ENCODE measurements around the gene TCF3.

TCF3 gene

DNA sequence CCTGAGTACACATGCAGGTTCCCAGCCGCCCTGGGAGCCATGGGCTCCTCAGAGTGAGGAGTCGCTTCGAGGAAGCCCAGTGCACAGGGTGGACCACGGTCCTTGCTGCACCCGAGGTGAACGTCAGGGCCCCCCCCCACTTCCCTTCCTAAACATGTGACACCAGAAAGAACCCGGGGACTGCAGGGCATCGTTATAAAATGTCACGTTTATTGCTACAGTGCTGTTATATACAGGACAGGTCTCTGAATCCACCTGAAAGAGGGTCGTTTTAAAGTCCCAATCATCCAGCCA, 43.4 kb downstream of the TCF3 start:
- no peak for DNase-seq

DNA sequence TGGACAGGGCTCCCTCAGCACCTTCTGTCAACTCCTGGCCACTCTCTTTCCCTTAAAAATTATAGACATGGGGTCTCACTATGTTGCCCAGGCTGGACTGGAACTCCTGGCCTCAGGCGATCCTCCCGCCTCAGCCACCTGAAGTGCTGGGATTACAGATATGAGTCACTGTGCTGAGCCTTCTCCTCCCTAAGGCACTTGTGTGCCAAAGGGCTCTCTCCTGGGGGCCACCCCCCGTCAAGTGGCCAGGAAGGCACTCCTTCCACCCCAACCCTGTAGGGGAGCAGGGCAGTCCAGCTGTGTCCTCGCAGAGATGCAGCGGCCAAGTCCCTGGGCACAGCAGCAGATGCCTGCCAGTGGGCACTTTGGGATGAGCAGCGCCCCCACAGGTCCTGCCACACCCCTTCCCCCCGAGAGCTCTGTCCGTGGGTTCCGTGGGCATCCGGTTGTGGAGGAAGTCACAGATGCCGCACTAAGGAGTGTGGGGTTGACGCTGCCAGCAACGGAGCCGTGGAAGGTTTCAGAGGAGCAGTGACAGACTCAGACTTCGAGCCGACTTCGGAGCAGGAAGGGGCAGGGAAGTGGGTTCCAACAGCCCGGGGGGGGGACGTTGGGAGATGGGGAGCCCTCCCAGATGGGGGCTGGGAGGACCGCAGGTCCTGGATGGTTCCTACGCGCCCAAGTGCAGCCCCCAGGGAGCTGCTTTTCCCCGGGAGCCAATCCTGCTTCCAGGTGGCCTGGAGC, 43.9 kb downstream of the TCF3 start:
- no peak for DNase-seq

DNA sequence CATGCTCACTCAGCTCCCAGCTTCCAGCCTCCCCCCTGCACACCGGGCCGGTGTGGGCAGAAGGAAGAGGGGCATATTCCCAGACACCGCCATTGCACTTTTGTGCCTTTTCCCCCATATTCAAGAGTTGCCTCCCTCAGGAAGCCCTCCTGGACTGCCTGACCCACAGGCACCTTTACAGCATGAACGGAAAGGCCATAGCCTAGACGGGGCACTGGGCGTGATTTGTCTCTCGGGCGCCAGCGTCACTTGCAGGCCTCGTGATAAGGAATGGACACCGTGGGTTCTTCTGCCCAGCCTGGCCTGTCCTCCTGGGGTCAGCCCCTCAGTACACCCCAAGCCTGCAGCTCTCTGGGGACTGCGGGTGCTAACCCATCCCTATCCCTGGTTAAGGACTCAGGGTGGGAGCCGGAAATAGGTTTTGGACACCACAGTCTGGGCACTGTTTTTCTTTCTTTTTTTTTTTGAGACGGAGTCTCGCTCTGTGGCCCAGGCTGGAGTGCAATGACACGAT, 46.2 kb downstream of the TCF3 start:
- DNase-seq, result no peak

DNA sequence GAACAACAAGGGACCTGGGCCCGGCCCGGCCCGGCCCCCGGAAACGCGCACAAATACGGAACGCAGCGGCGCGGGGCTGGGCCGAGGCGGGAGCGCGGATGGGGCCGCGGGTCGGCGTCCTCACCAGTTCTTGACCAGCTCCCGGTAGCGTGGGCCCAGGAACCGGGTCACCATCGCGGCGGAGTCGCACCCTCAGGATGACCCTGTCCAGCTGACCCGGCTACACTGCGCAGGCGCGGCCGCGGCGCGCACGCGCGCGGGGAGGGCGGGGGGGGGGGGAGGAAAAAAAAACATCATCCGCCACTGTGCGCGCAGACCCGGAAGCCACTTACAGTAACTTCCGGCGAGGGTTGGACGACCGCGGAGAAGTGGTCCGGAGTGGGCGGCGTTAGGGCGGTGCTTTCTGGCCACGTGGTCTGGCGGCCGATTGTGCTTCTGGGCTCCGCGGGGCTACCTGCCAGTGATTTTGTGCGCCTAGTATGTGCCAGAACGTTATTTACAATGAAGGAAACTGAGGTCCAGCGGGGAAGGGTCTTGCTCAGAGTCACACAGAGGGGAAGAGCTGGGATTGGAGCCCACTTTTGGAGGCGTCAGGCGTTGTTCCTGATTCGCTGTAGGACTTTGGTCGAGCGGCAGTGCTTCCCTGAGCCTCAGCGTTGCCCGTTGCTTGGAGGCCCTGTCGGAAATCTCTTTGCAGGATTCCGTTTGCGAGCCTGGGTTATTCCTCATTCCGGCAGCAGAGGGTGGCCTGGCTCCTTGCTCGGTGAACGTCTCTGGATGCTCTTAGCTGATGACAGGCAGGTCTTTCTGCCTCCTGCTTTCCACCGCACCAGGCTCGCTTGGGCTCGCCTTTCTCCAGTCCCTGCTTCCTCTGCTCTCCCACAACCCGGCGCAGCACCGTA, 46.9 kb downstream of the TCF3 start, which contains the start of gene UQCR11:
UQCR11 (minus strand) TSS at position 227 of the 902 bp plus-strand sequence; CDS start at position 174, 53 bp downstream.
- peak; percentile 91 to 96 for DNase-seq

DNA sequence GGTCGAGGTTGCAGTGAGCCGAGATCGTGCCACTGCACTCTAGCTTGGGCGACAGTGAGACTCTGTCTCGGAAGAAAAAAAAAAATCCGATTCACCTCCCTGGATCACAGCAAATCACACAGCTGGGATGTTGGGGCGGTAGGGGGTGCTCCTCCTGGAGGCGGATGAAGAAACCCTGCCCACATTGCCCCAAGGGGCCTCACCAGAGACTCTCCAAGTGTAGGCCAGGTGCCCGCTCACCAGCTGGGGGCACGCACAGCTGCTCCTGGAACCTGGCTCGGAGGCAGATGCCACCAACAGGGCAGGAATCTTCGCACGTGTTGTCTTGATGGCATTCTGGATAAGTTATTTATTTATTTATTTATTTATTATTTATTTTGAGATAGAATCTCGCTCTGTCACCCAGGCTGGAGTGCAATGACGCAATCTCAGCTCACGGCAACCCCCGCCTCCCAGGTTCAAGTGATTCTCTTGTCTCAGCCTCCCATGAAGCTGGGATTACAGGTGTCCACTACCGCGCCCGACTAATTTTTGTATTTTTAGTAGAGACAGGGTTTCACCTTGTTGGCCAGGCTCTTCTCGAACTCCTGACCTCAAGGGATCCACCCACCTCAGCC, 50.2 kb downstream of the TCF3 start:
- DNase-seq, result no peak

DNA sequence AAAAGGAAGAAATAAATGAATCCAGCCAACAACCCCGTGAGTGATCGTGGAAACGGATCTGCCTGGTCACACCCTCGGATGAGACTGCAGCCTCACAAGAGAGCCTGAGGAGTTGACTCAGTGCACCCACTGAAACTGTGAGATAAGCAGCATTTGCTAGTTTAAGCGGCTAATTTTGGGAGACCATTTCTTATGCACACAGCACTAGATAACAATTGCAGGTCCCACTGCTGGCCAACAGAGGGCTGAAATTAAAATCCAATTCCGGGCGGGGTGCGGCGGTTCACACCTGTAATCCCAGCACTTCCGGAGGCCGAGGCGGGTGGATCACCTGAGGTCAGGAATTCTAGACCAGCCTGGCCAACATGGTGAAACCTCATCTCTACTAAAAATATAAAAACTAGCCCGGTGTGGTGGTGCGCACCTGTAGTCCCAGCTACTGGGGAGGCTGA, 50.8 kb downstream of the TCF3 start:
- no peak for DNase-seq

DNA sequence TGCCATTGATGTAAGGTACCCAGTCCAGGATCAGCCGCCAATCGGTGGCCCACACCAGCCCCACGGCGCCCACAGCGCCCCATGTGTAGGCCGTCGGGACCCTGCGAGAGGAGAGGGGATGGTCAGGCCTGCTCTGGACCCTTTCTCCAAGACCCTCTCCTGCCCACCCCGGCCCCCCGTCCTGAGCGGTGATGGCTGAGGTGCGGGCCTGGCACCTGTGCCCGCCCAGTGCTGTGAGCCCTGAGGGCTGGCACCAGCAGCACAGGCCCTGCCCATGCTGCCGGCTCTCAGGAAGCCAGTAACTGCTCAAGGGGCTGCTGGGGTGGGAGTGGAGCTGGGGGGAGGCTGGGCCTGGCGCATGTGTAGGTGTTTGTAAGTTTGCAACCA, 53.0 kb downstream of the TCF3 start:
- no peak for DNase-seq

DNA sequence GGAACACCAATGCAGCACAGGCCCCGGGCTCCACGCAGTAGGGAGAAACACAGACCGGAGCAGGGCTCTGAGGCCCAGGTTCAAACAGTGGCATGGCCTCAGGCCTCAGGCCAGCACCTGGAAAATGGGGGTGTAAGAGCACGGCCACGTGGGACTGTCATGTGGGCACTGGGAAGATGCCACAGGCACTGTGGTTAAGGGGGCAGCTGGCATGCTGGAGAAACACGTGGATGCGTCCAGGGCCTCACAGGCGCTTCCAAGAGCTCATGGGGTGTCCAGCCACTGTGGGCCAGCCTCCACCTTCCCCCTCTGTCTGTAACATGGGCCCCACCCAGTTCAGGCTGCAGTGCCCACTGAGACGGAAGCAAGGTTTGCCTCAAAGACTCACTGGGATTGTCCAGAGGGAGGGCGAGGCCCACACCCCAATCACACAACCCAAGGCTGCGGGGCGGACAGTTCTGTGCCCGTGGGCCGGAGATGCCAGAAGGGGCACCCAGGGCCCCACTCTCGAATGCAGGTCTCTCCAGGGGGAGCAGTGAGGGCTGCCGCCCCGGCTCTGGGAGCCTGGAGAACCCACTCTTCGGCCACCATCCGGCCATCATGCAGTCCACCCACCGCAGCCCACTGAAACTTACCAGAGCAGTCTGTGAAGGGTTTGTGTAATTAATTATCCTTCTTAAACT, 53.5 kb downstream of the TCF3 start:
- DNase-seq, result no peak

DNA sequence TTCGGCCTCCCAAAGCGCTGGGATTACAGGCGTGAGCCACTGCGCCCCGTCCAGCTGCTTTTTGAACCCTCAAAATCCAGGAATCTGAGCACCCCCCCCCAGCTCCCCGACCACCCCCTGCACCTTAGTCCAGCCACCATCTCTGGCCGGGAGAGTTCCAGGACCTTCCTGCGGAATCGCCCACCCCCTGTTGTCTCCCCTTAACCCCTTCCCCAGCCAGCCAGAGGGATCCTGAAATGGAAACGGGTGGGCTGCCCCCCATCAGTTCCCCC, 59.0 kb downstream of the TCF3 start:
- no peak for DNase-seq

DNA sequence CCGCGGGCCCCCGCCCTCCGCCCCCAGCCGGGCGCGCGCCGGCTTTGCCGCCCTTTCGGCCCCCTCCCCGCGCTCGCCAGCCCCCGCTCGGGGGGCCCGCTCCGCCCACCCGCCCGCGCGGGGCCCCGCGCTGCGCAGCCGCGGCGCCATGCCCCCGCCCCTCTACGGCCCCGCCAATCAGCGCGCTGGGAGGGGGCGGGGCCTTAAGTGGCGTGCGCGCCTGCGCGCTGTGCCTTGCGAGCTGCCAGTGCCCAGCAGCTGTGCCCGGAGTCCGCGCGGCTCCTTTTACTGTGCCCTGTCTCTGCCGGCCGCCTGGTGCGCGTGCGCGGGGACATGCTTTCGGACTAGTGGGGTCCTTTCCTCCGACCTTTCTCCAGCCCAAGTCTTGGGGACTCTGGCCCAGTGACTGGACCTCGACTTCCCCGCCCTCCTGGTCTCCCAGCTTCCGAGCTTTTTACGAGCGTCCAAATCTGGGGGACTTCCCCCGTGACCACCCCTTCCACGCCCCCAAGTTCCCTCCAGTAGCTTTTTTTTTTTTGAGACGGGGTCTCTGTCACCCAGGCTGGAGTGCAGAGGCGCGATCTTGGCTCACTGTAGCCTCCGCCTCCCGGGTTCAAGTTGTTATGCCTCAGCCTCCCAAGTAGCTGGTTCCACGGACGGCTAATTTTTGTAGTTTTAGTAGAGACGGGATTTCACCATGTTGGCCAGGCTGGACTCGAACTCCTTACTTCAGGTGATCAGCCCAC, 59.5 kb downstream of the TCF3 start, which contains the start of gene MBD3:
MBD3 (minus strand) TSS at position 111 of the 746 bp plus-strand sequence. CDS start 234 bp downstream, outside the sequence.
- DNase-seq, result peak; percentile 93 to 96

DNA sequence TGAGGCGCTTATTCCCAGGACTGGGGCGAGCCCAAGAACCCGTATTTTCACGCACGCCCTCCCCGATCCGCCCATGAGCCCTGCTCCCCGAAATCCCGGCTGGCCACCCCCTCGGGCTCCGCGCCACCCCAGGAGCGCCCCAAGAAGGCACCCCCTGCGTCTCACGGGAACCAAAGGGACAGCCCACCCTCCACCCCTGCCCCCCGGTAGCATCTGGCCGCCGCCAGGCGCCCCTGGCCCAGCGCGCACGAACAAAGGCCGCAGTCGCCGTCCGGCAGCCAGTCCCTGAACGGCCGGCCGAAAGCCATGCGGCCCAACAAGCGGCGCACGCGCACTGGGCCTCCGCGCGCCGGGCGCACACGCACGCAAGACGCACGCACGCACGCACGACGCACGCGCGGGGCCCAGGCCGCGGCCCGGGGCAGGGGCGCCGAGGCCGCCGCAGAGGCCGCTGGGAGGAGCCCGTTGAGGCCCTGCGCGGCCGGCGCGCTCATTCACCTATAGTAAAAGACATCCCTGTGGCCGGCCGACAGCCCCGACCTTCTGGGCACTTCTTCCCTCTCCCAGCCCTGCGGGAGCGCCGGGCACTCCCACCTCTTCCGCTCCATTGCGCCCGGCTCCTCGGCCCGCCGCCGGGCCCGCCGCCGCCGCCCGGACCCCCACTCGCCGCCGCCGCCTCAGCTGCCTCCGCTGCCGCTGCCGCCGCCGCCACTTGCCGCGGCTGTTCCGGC, 60.2 kb downstream of the TCF3 start:
- DNase-seq, result peak; percentile 67 to 87

DNA sequence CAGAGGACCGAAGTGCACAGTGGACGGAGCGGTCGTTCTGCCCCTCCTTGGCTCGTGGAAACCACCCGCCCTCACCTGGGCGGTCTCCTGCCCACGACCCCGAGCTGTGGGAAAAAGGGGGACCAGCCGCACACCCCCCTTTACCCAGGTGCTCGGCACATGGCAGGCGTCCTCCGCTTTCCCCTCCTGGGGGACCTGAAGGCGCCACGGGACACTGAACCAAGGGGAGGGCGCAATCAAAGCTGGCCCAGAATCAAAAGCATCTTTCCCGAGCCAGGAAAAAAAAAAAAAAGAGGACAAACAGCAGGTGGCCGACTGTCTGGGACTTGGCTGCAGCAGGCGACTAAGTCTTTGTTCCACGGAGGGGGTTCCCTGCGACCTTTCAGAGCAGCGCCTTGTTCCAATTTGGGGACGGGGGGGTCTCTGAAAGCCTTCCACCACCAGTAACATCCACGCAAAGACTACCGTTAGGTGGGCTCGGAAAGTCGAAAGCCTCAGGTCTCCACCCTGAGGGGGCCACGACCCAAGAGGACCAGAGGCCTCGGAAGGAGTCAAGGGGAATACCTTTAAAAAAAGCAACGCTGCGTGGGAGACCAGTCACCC, 60.9 kb downstream of the TCF3 start:
- DNase-seq, result no peak

DNA sequence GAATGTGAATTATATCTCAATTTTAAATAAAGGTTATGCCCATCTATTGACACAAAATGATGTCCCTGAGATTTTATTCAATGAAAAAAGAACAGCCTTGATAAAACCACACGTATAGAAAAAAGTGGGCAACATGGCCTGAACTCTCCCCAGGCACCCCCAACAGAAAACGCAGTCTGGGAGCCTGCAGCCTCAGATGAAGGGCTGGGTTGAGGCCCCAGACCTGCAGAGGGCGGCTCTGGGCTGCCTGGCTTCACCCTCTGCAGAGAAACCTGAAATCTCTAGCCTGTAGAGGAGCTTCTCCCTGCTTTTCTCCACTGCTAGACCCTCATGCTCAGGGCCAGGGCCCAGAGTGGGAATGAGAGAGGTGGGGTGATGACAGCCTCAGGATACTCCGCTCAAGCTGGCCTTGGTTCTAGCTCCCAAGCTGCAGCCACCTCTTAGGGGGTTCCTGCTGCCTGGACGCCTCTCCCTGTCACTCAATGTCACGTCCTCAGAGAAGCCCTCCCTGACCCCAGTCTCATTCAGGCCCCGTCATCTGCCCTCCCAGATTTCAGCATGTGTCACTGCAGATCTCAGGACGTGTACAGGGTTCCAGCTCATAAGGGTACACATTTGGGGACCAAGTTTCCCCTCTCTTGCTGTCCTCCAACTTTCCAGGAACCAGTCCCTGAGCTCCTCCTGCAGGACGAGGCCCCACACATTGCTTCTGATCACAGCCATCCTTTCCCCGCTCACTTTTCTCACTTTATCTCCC, 61.6 kb downstream of the TCF3 start:
- DNase-seq, result no peak

DNA sequence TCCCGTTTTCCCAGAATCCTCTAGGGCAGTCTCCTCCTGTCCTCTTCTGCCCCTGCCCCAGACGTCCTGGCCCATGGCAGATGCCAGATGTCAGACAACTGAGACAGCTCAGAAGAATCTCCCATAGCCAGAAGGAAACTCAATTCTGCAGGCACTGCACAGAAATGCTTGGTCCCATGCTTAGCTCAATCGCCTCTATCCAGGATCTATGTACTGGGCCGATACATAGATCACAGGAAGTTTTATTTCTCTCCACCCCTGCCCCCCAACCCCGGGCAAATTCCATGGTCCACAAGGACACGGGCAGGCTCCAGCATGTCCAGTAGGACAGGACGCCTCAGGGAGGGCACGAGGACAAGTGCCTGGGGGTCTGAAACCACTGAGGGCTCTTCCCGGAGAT, 64.5 kb downstream of the TCF3 start:
- DNase-seq, result no peak

DNA sequence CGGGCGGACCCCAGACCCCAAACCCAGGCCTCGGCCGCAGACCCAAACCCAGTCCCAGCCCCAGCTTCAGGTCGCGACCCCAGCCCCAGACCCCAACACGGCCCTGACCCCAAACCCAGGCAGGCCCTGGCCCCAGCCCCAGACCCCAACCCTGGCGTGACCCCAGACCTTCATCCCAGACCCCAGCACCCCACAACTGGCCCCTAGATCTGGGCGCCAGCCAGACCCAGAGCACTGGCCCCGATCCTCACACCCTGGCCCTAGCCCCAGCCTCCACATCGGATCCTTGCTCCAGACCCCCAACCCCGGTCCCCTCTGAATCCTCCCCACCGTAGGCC, 67.2 kb downstream of the TCF3 start:
- no peak for DNase-seq

DNA sequence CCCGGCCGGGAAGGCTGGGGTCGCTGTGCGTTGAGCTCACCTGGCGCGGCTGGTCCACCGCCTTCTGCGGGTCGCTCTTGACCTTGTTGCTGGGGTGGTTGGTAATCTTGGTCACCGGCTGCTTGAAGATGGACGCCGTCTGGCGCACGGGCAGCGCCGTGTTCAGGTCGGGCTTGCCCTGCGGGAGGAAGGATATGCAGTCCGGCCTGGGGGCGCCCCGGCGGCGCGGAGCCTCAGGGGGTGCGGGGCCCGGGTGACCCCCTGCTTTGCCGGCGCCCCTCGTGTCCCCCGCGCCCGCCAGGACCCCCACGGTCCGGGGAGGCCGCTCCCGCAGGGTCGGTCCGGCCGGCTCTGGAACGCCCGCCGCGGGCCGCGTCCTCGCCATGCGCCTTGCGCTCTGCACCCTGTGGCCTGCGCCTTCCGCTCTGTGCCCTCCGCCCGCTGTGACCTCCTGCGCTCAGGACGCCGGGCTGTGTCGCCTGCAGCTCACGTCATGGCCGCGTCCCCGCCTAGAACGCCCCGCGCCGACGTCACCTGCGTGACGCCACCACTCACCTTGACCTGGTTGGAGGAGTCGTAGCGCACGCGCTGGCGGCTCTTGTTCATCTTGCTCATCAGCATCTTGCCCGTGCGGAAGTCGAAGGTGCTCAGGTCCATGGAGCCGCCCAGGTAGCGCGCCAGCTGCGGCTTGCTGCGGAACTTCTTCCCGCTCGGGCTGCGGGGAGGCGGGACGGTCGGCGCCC, 67.7 kb downstream of the TCF3 start:
- no peak for DNase-seq

DNA sequence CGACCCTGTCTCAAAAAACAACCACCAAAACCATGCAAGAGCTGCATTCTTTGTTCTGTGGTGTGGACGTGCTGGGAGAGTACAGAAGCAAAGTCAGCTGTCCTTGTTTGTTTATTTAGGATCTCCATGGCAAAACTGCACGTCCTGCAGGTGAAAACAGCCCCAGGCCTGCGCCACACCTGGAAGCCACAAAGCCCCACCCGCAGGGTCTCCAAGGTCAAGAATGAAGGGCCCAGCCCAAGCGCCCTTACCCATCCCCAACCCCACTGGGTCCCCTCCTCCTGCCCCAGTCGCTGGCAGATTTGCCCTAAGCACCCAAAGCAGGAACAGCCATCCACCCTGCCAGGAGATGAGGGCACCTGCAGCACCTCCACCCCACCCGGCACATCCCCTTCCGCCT, 70.2 kb downstream of the TCF3 start:
- no peak for DNase-seq

DNA sequence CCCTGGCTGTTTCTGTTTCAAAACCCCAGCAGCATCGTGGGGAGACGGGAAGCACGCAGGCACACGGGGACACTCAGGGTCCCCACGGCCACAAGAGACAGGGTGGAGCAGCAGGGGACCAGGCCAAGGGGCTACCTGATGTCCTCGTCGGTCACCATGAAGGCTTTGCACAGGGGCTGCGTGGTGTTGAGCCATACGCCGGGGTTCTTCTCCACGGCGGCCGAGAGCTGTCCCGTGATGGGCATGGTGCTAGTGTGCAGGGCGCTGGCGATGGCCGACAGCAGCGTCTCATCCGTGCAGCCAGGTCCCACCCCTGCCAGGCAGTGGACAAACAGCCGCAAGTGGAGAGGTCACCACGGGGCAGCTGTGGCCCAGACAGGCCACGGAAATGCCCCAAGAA, 71.5 kb downstream of the TCF3 start:
- DNase-seq, result no peak

DNA sequence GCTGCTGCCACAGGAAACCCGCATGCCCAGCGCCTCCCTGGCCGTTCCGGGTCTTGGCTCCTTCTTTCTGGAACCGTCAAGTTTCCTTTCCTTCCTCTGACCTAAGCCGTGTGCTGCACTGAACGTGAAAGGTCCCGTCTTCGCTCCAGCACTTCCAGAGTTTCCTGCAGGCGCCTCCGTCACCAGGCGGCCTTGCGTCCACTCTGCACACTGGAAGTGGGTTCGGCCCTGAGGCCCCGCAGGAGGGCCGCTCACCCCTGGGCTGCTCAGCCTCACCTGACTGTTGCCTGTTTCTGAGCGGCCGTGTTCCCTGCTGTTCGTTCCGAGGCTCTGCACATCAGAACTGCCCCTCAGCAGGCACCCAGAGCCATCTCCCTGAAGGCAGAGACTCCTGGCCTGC, 72.0 kb downstream of the TCF3 start:
- DNase-seq, result no peak

DNA sequence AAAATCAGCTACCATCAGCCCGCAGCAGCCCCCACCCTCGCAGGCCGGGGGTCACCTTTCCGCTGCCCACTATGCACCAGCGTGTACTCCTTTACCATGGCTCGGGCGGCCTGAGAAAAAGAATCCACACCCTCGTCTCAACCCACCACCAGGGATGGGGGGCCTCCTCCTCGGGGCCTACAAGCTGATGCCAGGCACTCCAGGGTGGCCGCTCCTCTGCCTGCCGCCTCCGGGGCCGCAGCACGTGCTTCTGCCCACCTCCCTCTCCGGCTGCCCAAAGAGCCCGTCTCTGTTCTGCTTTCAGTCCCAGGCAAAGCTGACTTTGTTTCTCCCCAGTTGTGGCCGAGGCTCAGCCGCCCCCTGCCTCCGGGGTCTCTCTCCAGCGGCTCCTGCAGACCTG, 73.2 kb downstream of the TCF3 start:
- no peak for DNase-seq

Measured in NCI-H187 (cell line).